K562 (cell line): Measurements from ENCODE around the gene ZNF280C. TPM values are rescaled to one million over a fixed set of nuclear protein-coding genes. Genes with fewer than 3 reads are reported as not detected.

Source experiments
- ATAC-seq: fragments of 200-7000 bp; cut with Tn5 transposase; 3 replicates; pipeline ENCODE4 v1.9.1; 2020; ENCODE audit warnings: moderate library complexity
- BruUV-seq: library from RNA; stranded (reverse); fragments of 400-500 nt; replicated peaks from 2 replicates; lab custom pipeline; 2021; lab: Mats Ljungman, UMichigan
- CTCF ChIA-PET: fragments of 300-600 bp; formaldehyde crosslinking; extraction: SDS; loops from one replicate; lab custom pipeline; 2021; ENCODE audit warnings: low intra/inter-chr PET ratio; lab: Yijun Ruan, JAX
- POLR2A ChIA-PET: fragments of 300-600, 350-650 bp; sonication (Branson Sonifier 250); formaldehyde crosslinking; extraction: SDS; loops from one replicate; lab custom pipeline; 2021; ENCODE audit warnings: antibody characterized with exemption, inconsistent platforms; lab: Yijun Ruan, JAX
- DNase-seq, 4 experiments: peaks; one replicate each; pipeline versions ENCODE4 v3.0.0 to v3.0.0-alpha.2; 2011 to 2018; ENCODE audit warnings: low spot score in 3 of 4, mixed read lengths in 3 of 4; ENCODE audit errors: extremely low read depth in 1 of 4
- FAIRE-seq: peaks from 2 replicates; lab custom pipeline; 2011; peaks lifted over from hg19 to GRCh38; lab: Jason Lieb, UNC
- H2AFZ ChIP-seq: 2 replicates; pipeline ENCODE4 v1.6.0; 2011; ENCODE audit warnings: low read depth, low read length, control low read depth, inconsistent platforms
- H3K27ac ChIP-seq: fragments of 200-600 bp; 3 replicates; pipeline ENCODE4 v1.8.0; 2011; ENCODE audit warnings: low read depth, mild to moderate bottlenecking, control low read depth, inconsistent platforms, low read length, moderate library complexity, mixed read lengths; ENCODE audit errors: extremely low read depth
- H3K27me3 ChIP-seq, 2 experiments: fragments of 300-600 bp in 1 of 2; 2 replicates in 1 of 2; 3 replicates in 1 of 2; pipeline versions ENCODE4 v1.6.0 to v1.8.0; 2011; ENCODE audit warnings: inconsistent platforms in 2 of 2, low read length in 2 of 2, mild to moderate bottlenecking in 1 of 2, mixed read lengths in 1 of 2, moderate library complexity in 1 of 2; ENCODE audit not compliant: control insufficient read depth in 2 of 2, insufficient read depth in 2 of 2
- H3K36me3 ChIP-seq: fragments of 300-600 bp; 3 replicates; pipeline ENCODE4 v1.8.0; 2011; ENCODE audit warnings: mild to moderate bottlenecking, low read length, inconsistent platforms; ENCODE audit not compliant: control insufficient read depth, insufficient read depth
- H3K4me1 ChIP-seq, 2 experiments: fragments of 200-600 bp in 1 of 2; replicated peaks in 1 of 2; 2 replicates in 1 of 2; 3 replicates in 1 of 2; pipeline versions ENCODE4 v1.5.1 to v1.8.0; 2011; ENCODE audit warnings: inconsistent platforms in 2 of 2, low read length in 2 of 2, mild to moderate bottlenecking in 1 of 2, mixed read lengths in 1 of 2, moderate library complexity in 1 of 2; ENCODE audit not compliant: control insufficient read depth in 2 of 2, insufficient read depth in 2 of 2
- H3K4me2 ChIP-seq: 2 replicates; pipeline ENCODE4 v1.6.1; 2011; ENCODE audit warnings: low read length, control low read depth, inconsistent platforms, mixed read lengths; ENCODE audit not compliant: insufficient read depth
- H3K4me3 ChIP-seq: fragments of 200-600 bp; sonication (generic), shearing (Covaris generic); 2 replicates; pipeline ENCODE4 v1.5.1; 2016; ENCODE audit warnings: control low read depth, inconsistent platforms
- H3K79me2 ChIP-seq: fragments of 200-600 bp; 3 replicates; pipeline ENCODE4 v1.8.0; 2011; ENCODE audit warnings: low read length, inconsistent platforms; ENCODE audit not compliant: control insufficient read depth, insufficient read depth
- H3K9ac ChIP-seq, 2 experiments: 2 replicates each; pipeline versions ENCODE4 v1.6.0 to v1.6.1; 2011; ENCODE audit warnings: low read depth in 2 of 2, low read length in 2 of 2, control low read depth in 1 of 2, inconsistent platforms in 1 of 2, mild to moderate bottlenecking in 1 of 2, mixed read lengths in 1 of 2; ENCODE audit not compliant: insufficient read depth in 1 of 2
- H3K9me1 ChIP-seq: one replicate; pipeline ENCODE4 v1.6.0; 2011; ENCODE audit warnings: inconsistent platforms, mild to moderate bottlenecking, low read length, moderate library complexity; ENCODE audit not compliant: control insufficient read depth, insufficient read depth
- H3K9me3 ChIP-seq: replicated peaks from 2 replicates; pipeline ENCODE4 v1.5.1; 2011; ENCODE audit warnings: low read depth, low read length, inconsistent platforms; ENCODE audit not compliant: control insufficient read depth, insufficient read depth
- H4K20me1 ChIP-seq: replicated peaks from 2 replicates; pipeline ENCODE4 v1.6.1; 2011; ENCODE audit warnings: low read length, inconsistent platforms, mixed read lengths; ENCODE audit not compliant: control insufficient read depth, insufficient read depth
- BRD9 ChIP-seq: fragments of 450-650 bp; IDR thresholded peaks from 2 replicates; pipeline ENCODE4 v1.6.1; 2018; ENCODE audit warnings: low read depth; ENCODE audit not compliant: partially characterized antibody
- ELF1 ChIP-seq: fragments of 200-800 bp; sonication (Bioruptor generic); IDR thresholded peaks from 2 replicates; pipeline ENCODE4 v1.6.1; 2016; ENCODE audit warnings: missing genetic modification characterization, missing compliant biosample characterization
- NR1H2 ChIP-seq: sonication (generic); formaldehyde crosslinking; IDR thresholded peaks from 2 replicates; pipeline ENCODE4 v1.4.0; 2020; ENCODE audit warnings: mild to moderate bottlenecking, missing genetic modification reagents
- PRDM10 ChIP-seq: fragments of 450-650 bp; IDR thresholded peaks from 2 replicates; pipeline ENCODE4 v1.6.1; 2018; ENCODE audit not compliant: partially characterized antibody
- RBFOX2 ChIP-seq: fragments of 200-400 bp; formaldehyde crosslinking; IDR thresholded peaks from 2 replicates; pipeline ENCODE4 v1.6.1; 2017; ENCODE audit warnings: low read depth, mild to moderate bottlenecking, low read length, moderate library complexity
- ZNF395 ChIP-seq: fragments of 200-800 bp; sonication (Bioruptor generic); IDR thresholded peaks from 2 replicates; pipeline ENCODE4 v1.6.1; 2017; ENCODE audit warnings: missing genetic modification characterization, missing compliant biosample characterization
- ZNF75A ChIP-seq: fragments of 450-650 bp; formaldehyde crosslinking; IDR thresholded peaks from 2 replicates; pipeline ENCODE4 v1.4.0; 2020; ENCODE audit warnings: mild to moderate bottlenecking
- ZNF766 ChIP-seq: fragments of 200-800 bp; sonication (Bioruptor generic); conservative IDR thresholded peaks from 2 replicates; pipeline ENCODE4 v1.6.1; 2016; ENCODE audit warnings: missing genetic modification characterization, missing compliant biosample characterization
- WGBS: fragments of 100-300 bp; shearing (Covaris generic); methylation state at CpG from one replicate; pipeline ENCODE4 v1.1.6; 2016; ENCODE audit warnings: low coverage, mixed read lengths; ENCODE audit not compliant: insufficient coverage; ENCODE audit errors: missing lambda C conversion rate; 5-methylcytosine and 5-hydroxymethylcytosine counted together
- in situ Hi-C: fragments of 300-500 bp; cut with MboI; formaldehyde crosslinking; loops from 4 replicates; pipeline ENCODE4 v1.15.0; 2018; ENCODE audit warnings: inconsistent platforms, mixed read lengths
- intact Hi-C: fragments of 100-400 bp; cut with micrococcal nuclease; formaldehyde crosslinking; loops from 2 replicates; pipeline ENCODE4 v1.14.2; 2022
- polyA plus RNA-seq, 8 experiments: library from polyadenylated mRNA; depleted of rRNA in 4 of 8; stranded (reverse) in 5 of 8; unstranded in 3 of 8; fragments of >200 nt; fragmentation: Nextera tagmentation in 2 of 8; fragmentation: Illumina TruSeq in 1 of 8; extraction: Ambion mirVana in 2 of 8; extraction: Trizol in 1 of 8; gene quantifications; 2 replicates each; pipeline versions ENCODE4 v1.2.1 to v1.2.3, GENCODE V29; 2011 to 2014; ENCODE audit warnings: inconsistent platforms in 1 of 8, missing spikeins in 1 of 8
- total RNA-seq, 7 experiments: library from RNA; depleted of rRNA in 6 of 7; stranded (reverse); fragments of >200 nt in 6 of 7; fragmentation: Illumina TruSeq in 2 of 7; extraction: Trizol in 2 of 7; gene quantifications; 2 replicates each; pipeline versions ENCODE4 v1.2.1 to v1.2.3, GENCODE V29; 2011 to 2021; ENCODE audit warnings: low replicate concordance in 1 of 7

The ZNF280C gene
- total and polyA plus RNA-seq, 9 of the 15 experiments (the other 6 are each of a cell fraction or from before 2014, with no cell fraction given) = 1.6 to 8.3 (median 4.4) TPM

- H3K36me3 ChIP-seq = peaks cover 13% of the 10 kb centered on the region; the same call in 2 of the 3 replicates
- peak overlapping the region; percentile 98 for H3K27ac ChIP-seq
- peak overlapping the region; percentile 96 for H3K4me2 ChIP-seq
- no peaks in the 10 kb centered on the region; the same call in 1 of the 2 replicates for H3K9me3 ChIP-seq
- peak overlapping the region; percentile 68 for H3K4me3 ChIP-seq
- intact Hi-C loops = loop anchor here (2.0 to 5.0 kb wide), 2 partner anchors 46 to 55 kb away; partner anchors contain the start of gene ELF4
- TF ChIP-seq NR1H2 (no peak), RBFOX2 (0 out of 2 replicates have a peak, but pooled peaks have one; percentile 18)
- H3K79me2 ChIP-seq = peaks cover 40% of the 10 kb centered on the region
- FAIRE-seq (no peak), ATAC-seq (no peak), DNase-seq (no peak)
- WGBS = 33% methylated on average over 4 of the region's 4 CpGs
- H3K9me1 ChIP-seq = no peaks in the 10 kb centered on the region
- in situ Hi-C loops = no loop called here
- peaks cover 15 to 23% of the 10 kb centered on the region in 2 experiments; a peak in 4 of 5 replicates for H3K4me1 ChIP-seq
- CTCF ChIA-PET = interaction anchor here (0.6 kb wide), 1 partner anchor 9 kb away, joined by 3 read pairs; no protein-coding TSS in a partner anchor
- peak overlapping the region; percentile 97 for H2AFZ ChIP-seq
- H4K20me1 ChIP-seq = no peaks in the 10 kb centered on the region
- H3K27me3 ChIP-seq = no peaks in the 10 kb centered on the region
- POLR2A ChIA-PET = interaction anchor here (0.6 to 2.5 kb wide), 5 partner anchors 8 to 21 kb away, joined by 3 to 12 read pairs (median 4); no protein-coding TSS in a partner anchor
- peak overlapping the region in 1 of 2 experiments; percentile 92; a peak in 2 of 4 replicates for H3K9ac ChIP-seq
- BruUV-seq = no TSS peak
Observed at GRCh38 chrX:130167040-130167439, 101.7 kb downstream of the ZNF280C start.

GRCh38 chrX:130166503-130166777 lies 102.3 kb downstream of the ZNF280C start:
- H3K36me3 ChIP-seq = peaks cover 16% of the 10 kb centered on the region; the same call in 2 of the 3 replicates
- H3K4me1 ChIP-seq = peaks cover 9 to 23% of the 10 kb centered on the region in 2 experiments; a peak in 3 of 5 replicates
- intact Hi-C loops (loop anchor here (2.0 to 5.0 kb wide), 2 partner anchors 46 to 54 kb away; partner anchors contain the start of gene ELF4), in situ Hi-C loops (no loop called here)
- no peaks in the 10 kb centered on the region for H4K20me1 ChIP-seq
- no peaks in the 10 kb centered on the region for H3K27me3 ChIP-seq
- no TSS peak for BruUV-seq
- CTCF ChIA-PET = no interaction called here
- peaks cover 44% of the 10 kb centered on the region for H3K79me2 ChIP-seq
- DNase-seq (no peak), FAIRE-seq (no peak), ATAC-seq (no peak; the same call in 2 of the 3 replicates)
- peak overlapping the region; percentile 97 for H2AFZ ChIP-seq
- H3K9me1 ChIP-seq = no peaks in the 10 kb centered on the region
- WGBS = 0% methylated on average over 4 of the region's 4 CpGs
- no peaks in the 10 kb centered on the region for H3K9me3 ChIP-seq
- H3K9ac ChIP-seq = peak overlapping the region; percentile 92 to 99; a peak in 3 of 4 replicates
- H3K4me3 ChIP-seq = peak overlapping the region; percentile 68
- peak overlapping the region; percentile 96 for H3K4me2 ChIP-seq
- POLR2A ChIA-PET = interaction anchor here (0.6 to 2.5 kb wide), 4 partner anchors 8 to 14 kb away, joined by 4 to 12 read pairs (median 6); no protein-coding TSS in a partner anchor
- peak overlapping the region; percentile 98 for H3K27ac ChIP-seq
- TF ChIP-seq ZNF395 = 0 out of 2 replicates have a peak, but pooled peaks have one; percentile 11
- 0 out of 2 replicates have a peak, but pooled peaks have one; percentile 3 for TF ChIP-seq ZNF766 (CRISPR knock-in tag)
- no peak; the same call in 1 of the 2 replicates for TF ChIP-seq ELF1 (tag)
- TF ChIP-seq ZNF75A (CRISPR knock-in tag) = no peak
- TF ChIP-seq BRD9 = peak; percentile 9
- TF ChIP-seq PRDM10 = peak; percentile 47
